HG03432 (cell line): ENCODE measurements around the gene SERPINC1.
A peak's percentile ranks its signal among the peaks of the same experiment; 100 is the strongest.
"Not testable (repeated sequence)": the region's sequence is repeated elsewhere in the genome, so short reads cannot be mapped to it uniquely, and the experiment has no call there.

Source experiments
- ATAC-seq: cut with Tn5 transposase; IDR thresholded peaks from one replicate; pipeline ENCODE4 v1.9.1; 2021; ENCODE audit warnings: mild to moderate bottlenecking, moderate library complexity; ENCODE audit not compliant: unreplicated experiment

SERPINC1 gene

GRCh38 chr1:173893611-173894010 lies 23.5 kb downstream of the SERPINC1 start:
- no peak for ATAC-seq

GRCh38 chr1:173889885-173890284 lies 27.2 kb downstream of the SERPINC1 start:
- no peak for ATAC-seq

GRCh38 chr1:173888749-173889148 lies 28.4 kb downstream of the SERPINC1 start:
- no peak for ATAC-seq

- ATAC-seq = no peak
Observed at GRCh38 chr1:173887627-173888026, 29.5 kb downstream of the SERPINC1 start.

GRCh38 chr1:173886746-173887611 lies 30.1 kb downstream of the SERPINC1 start:
- no peak for ATAC-seq

GRCh38 chr1:173884701-173885100 lies 32.4 kb downstream of the SERPINC1 start:
- no peak for ATAC-seq

- ATAC-seq = not testable (repeated sequence)
Observed at GRCh38 chr1:173881117-173881516, 36.0 kb downstream of the SERPINC1 start.

- ATAC-seq = no peak
Observed at GRCh38 chr1:173878251-173878650, 38.9 kb downstream of the SERPINC1 start.

GRCh38 chr1:173876732-173877131 lies 40.4 kb downstream of the SERPINC1 start:
- no peak for ATAC-seq

- ATAC-seq = no peak
Observed at GRCh38 chr1:173871500-173871899, 45.6 kb downstream of the SERPINC1 start.

GRCh38 chr1:173871091-173871490 lies 46.0 kb downstream of the SERPINC1 start:
- no peak for ATAC-seq

- ATAC-seq = no peak
Observed at GRCh38 chr1:173870252-173871075, 46.7 kb downstream of the SERPINC1 start.

- no peak for ATAC-seq
Observed at GRCh38 chr1:173869021-173869359, 48.1 kb downstream of the SERPINC1 start.

GRCh38 chr1:173868266-173869020 lies 48.7 kb downstream of the SERPINC1 start, which contains the start of gene ZBTB37:
ZBTB37 (plus strand) TSS chr1:173868380; CDS start chr1:173870226, 1,846 bp downstream.
- peak; percentile 74 for ATAC-seq

- peak; percentile 74 for ATAC-seq
Observed at GRCh38 chr1:173867753-173868265, 49.3 kb downstream of the SERPINC1 start, which contains the start of gene GAS5. GAS5 (minus strand) TSS chr1:173867989.

GRCh38 chr1:173867141-173867752 lies 49.9 kb downstream of the SERPINC1 start:
- no peak for ATAC-seq

- no peak for ATAC-seq
Observed at GRCh38 chr1:173866413-173867115, 50.6 kb downstream of the SERPINC1 start.

GRCh38 chr1:173865468-173866164 lies 51.5 kb downstream of the SERPINC1 start:
- ATAC-seq = no peak
